Body of pancreas (tissue), 4 donors: ENCODE data around the gene TIGD3. TPM values are rescaled to one million over a fixed set of nuclear protein-coding genes. Genes with fewer than 3 reads are reported as not detected.
A peak's percentile ranks its signal among the peaks of the same experiment; 100 is the strongest.

Experiments
- ATAC-seq: fragments of 150-250 bp; one replicate; pipeline ENCODE4 v1.9.1; 2016
- DNase-seq, 4 donors: peaks; one replicate each; pipeline ENCODE4 v3.0.0-alpha.2; 2019
- H3K27ac ChIP-seq, 4 donors: fragments of 200-600 bp; sonication (generic); 1 replicate in 3 of 4; 2 replicates in 1 of 4; pipeline versions ENCODE4 v1.5.1 to v1.6.1; 2016 to 2019; ENCODE audit warnings: mild to moderate bottlenecking in 1 of 4, mixed read lengths in 1 of 4, moderate library complexity in 1 of 4
- H3K27me3 ChIP-seq, 2 donors: fragments of 200-600 bp; sonication (generic); one replicate each; pipeline ENCODE4 v1.6.0; 2016; ENCODE audit warnings: mild to moderate bottlenecking in 1 of 2
- H3K36me3 ChIP-seq, 2 donors: fragments of 200-600 bp; sonication (generic); replicated peaks in 1 of 2; 2 replicates each; pipeline ENCODE4 v1.5.1; 2016; ENCODE audit warnings: low read depth in 2 of 2; ENCODE audit not compliant: insufficient read depth in 1 of 2
- H3K4me1 ChIP-seq: fragments of 200-600 bp; sonication (generic); one replicate; pipeline ENCODE4 v1.6.0; 2016
- H3K4me3 ChIP-seq, 2 donors: fragments of 200-600 bp; sonication (generic); 1 replicate in 1 of 2; 2 replicates in 1 of 2; pipeline ENCODE4 v1.5.1; 2016 to 2019
- H3K9me3 ChIP-seq, 3 donors: fragments of 200-600 bp; sonication (generic); 1 replicate in 2 of 3; 2 replicates in 1 of 3; pipeline ENCODE4 v1.5.1; 2016
- CTCF ChIP-seq, 7 experiments: fragments of 450-650 bp in 4 of 7; fragments of 200-600 bp in 3 of 7; sonication (generic) in 3 of 7; IDR thresholded peaks; one replicate each; pipeline ENCODE4 v1.5.1; 2016 to 2019; ENCODE audit warnings: antibody characterized with exemption in 7 of 7
- POLR2A ChIP-seq, 3 donors: fragments of 450-650 bp; IDR thresholded peaks; one replicate each; pipeline ENCODE4 v1.6.1; 2016; ENCODE audit warnings: antibody characterized with exemption in 3 of 3, mild to moderate bottlenecking in 2 of 3
- WGBS, 2 donors: methylation state at CpG; one replicate each; pipeline ENCODE4 v1.1.5; 2017; 5-methylcytosine and 5-hydroxymethylcytosine counted together
- intact Hi-C: fragments of 100-400 bp; cut with DNase I; formaldehyde crosslinking; loops from one replicate; pipeline ENCODE4 v1.15.1; 2023
- total RNA-seq, 2 donors: library from RNA; depleted of rRNA; stranded (reverse); fragments of >200 nt; gene quantifications; one replicate each; pipeline ENCODE4 v1.1.0, GENCODE V29; 2016

TIGD3 gene
- total RNA-seq, 2 donors from 2014 or later: not detected

GRCh38 chr11:65355013-65355775 lies 643 bp downstream of the TIGD3 start:
- no peak for TF ChIP-seq POLR2A (IDR thresholded peaks at IDR 0.05)
- H3K27me3 ChIP-seq: no peaks in the 10 kb centered on the region
- H3K4me1 ChIP-seq: peaks cover 19% of the 10 kb centered on the region
- ATAC-seq: peak; percentile 21
- intact Hi-C loops: loop anchor here (5.0 kb wide), 1 partner anchor 107 kb away; no protein-coding TSS in a partner anchor
- peak overlapping the region in 2 of 4 donors; percentile 53 to 74 for H3K27ac ChIP-seq
- no peaks in the 10 kb centered on the region for H3K9me3 ChIP-seq
- WGBS, 2 donors: 3 to 8% methylated on average over 25 to 37 of the region's 47 CpGs
- DNase-seq: peak in 3 of 4 donors; percentile 33 to 38 (median 33)
- H3K4me3 ChIP-seq: peak overlapping the region; percentile 11 to 17
- peaks cover 0 to 11% of the 10 kb centered on the region in 2 donors for H3K36me3 ChIP-seq

DNA sequence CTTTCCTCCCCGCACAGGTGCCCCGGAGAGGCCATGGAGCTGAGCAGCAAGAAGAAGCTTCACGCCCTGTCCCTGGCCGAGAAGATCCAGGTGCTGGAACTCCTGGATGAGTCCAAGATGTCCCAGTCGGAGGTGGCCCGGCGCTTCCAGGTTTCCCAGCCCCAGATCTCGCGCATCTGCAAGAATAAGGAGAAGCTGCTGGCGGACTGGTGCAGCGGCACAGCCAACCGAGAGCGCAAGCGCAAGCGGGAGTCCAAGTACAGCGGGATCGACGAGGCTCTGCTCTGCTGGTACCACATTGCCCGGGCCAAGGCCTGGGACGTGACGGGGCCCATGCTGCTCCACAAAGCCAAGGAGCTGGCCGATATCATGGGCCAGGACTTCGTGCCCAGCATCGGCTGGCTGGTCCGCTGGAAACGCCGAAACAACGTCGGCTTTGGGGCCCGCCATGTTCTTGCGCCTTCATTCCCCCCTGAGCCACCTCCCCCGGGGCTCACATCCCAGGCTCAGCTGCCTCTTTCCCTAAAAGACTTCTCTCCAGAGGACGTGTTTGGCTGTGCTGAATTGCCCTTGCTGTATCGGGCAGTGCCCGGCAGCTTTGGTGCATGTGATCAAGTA lies 1.3 kb downstream of the TIGD3 start:
- DNase-seq (peak in 3 of 4 donors; percentile 32 to 48 (median 45)), ATAC-seq (no peak)
- Histone ChIP-seq H3K4me1 (peaks cover 19% of the 10 kb centered on the region), H3K9me3 (no peaks in the 10 kb centered on the region), H3K27ac (no peak overlapping the region), H3K27me3 (no peaks in the 10 kb centered on the region), H3K4me3 (peak overlapping the region in 1 of 2 donors; percentile 17), H3K36me3 (peaks cover 0 to 8% of the 10 kb centered on the region in 2 donors)
- intact Hi-C loops: loop anchor here (5.0 kb wide), 1 partner anchor 106 kb away; no protein-coding TSS in a partner anchor
- TF ChIP-seq CTCF (IDR thresholded peaks at IDR 0.05) (no peak), POLR2A (IDR thresholded peaks at IDR 0.05) (no peak)
- WGBS, 2 donors: 35 to 57% methylated on average over 13 to 35 of the region's 35 CpGs

DNA sequence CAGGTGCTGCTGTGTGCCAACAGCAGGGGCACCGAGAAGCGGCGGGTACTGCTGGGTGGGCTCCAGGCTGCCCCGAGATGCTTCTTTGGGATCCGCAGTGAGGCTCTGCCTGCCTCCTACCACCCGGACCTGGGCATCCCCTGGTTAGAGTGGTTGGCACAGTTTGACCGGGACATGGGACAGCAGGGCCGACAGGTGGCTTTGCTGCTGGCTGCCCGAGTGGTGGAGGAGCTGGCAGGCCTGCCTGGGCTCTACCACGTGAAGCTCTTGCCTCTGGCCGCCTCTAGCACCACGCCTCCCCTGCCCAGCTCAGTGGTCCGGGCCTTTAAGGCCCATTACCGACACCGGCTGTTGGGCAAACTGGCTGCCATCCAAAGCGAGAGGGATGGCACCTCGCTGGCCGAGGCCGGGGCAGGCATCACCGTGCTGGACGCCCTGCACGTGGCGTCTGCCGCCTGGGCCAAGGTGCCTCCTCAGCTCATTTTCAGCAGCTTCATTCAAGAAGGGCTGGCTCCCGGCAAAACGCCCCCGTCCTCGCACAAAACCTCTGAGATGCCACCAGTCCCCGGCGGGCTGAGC lies 1.9 kb downstream of the TIGD3 start:
- peak in 1 of 4 donors; percentile 27 for DNase-seq

DNA sequence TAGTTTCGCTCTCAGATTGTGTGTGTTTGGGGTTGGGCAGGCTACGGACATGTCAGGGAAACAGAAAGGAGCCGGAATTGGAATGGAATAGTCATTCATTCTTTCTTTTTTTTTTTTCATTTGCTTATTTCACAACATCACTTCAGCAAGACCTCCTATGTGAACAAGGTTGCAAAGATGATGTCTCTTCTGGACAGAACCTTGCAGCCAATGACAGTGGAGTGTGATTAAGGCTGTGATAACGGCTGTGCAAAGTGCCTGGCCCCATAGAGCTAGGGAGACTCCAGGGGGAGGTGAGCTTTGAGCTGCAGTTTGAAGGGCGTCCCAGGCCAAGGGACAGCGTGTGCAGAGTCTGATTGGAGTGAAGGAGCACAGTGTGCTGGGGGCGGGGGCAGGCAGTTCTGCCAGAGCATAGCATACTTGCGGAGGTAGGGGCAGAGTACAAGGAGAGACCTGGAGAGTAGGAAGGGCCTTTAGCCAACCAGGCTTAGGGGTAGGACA lies 3.4 kb downstream of the TIGD3 start:
- Histone ChIP-seq H3K36me3 (no peaks in the 10 kb centered on the region), H3K4me3 (no peak overlapping the region), H3K4me1 (peaks cover 19% of the 10 kb centered on the region), H3K9me3 (no peaks in the 10 kb centered on the region), H3K27me3 (no peaks in the 10 kb centered on the region), H3K27ac (no peak overlapping the region)
- no peak for TF ChIP-seq POLR2A (IDR thresholded peaks at IDR 0.05)
- TF ChIP-seq CTCF (IDR thresholded peaks at IDR 0.05): no peak
- intact Hi-C loops: loop anchor here (5.0 kb wide), 1 partner anchor 104 kb away; no protein-coding TSS in a partner anchor
- DNase-seq (no peak), ATAC-seq (no peak)
- 85 to 88% methylated on average over 8 of the region's 8 CpGs for WGBS, 2 donors

More for the DNA sequence above, 1.9 kb downstream of the TIGD3 start:
- H3K36me3 ChIP-seq: peaks cover 0 to 6% of the 10 kb centered on the region in 2 donors
- peaks cover 19% of the 10 kb centered on the region for H3K4me1 ChIP-seq
- no peak overlapping the region for H3K4me3 ChIP-seq
- H3K27ac ChIP-seq: no peak overlapping the region
- 85 to 89% methylated on average over 20 to 27 of the region's 30 CpGs for WGBS, 2 donors
- H3K9me3 ChIP-seq: no peaks in the 10 kb centered on the region
- H3K27me3 ChIP-seq: no peaks in the 10 kb centered on the region
- no peak for ATAC-seq
- intact Hi-C loops: loop anchor here (5.0 kb wide), 1 partner anchor 106 kb away; no protein-coding TSS in a partner anchor
- TF ChIP-seq POLR2A (IDR thresholded peaks at IDR 0.05) (no peak), CTCF (IDR thresholded peaks at IDR 0.05) (no peak)
